ENCODE results near the gene MAPK9.

MAPK9 gene

DNA sequence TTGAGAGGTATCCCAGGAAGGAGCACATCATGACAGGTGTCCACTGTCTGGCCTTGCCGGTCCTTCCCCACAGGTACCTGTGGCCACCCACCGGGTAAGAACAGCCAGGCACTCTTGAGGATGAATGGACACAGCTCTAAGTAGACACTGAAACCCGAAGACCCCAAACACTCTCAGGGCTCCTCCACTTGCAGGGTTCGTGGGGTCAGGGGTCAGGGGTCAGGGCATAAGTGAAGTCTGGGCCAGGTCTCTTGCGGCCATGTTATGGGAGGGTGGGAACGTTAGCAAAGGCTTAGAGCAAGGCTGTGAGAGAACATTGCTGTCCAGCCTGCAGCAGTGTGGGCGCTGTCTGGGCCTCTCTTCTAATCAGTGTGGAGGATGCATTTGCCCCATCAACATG lies 40.0 kb downstream of the MAPK9 start:
- TF ChIP-seq, protein P1, sequence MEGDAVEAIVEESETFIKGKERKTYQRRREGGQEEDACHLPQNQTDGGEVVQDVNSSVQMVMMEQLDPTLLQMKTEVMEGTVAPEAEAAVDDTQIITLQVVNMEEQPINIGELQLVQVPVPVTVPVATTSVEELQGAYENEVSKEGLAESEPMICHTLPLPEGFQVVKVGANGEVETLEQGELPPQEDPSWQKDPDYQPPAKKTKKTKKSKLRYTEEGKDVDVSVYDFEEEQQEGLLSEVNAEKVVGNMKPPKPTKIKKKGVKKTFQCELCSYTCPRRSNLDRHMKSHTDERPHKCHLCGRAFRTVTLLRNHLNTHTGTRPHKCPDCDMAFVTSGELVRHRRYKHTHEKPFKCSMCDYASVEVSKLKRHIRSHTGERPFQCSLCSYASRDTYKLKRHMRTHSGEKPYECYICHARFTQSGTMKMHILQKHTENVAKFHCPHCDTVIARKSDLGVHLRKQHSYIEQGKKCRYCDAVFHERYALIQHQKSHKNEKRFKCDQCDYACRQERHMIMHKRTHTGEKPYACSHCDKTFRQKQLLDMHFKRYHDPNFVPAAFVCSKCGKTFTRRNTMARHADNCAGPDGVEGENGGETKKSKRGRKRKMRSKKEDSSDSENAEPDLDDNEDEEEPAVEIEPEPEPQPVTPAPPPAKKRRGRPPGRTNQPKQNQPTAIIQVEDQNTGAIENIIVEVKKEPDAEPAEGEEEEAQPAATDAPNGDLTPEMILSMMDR (IDR thresholded peaks at IDR 0.05; ENCODE audit: borderline replicate concordance, control extremely low read depth, extremely low read depth, insufficient read depth, missing control alignments) = no peak
- DNase-seq (ENCODE audit: low spot score) = no peak
- in situ Hi-C loops (cut with MboI; ENCODE audit: low sequenced_read_pairs, unreplicated experiment) = no loop called here

DNA sequence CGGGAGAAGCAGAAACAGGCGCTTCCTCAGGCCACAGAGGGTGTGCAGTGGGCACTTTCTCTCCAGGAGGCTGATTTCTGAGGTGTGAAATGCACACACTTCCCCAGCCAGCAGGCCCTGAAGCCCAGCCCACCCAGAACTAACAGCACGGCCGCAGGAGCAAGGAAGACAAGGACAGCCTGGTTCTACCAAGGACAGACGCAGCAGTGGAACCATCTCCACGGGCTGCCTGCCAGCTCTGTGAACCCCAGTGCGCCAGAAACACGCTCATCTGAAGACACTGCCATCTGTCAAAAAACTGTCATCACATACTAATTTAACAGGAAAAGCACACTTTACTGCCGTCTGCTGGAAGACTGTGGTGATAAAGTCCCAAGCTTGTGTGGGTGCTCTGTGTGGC lies 40.7 kb downstream of the MAPK9 start:
- DNase-seq (ENCODE audit: low spot score) = no peak
- in situ Hi-C loops (cut with MboI; ENCODE audit: low sequenced_read_pairs, unreplicated experiment) = no loop called here
- TF ChIP-seq, protein P1 (IDR thresholded peaks at IDR 0.05; ENCODE audit: borderline replicate concordance, control extremely low read depth, extremely low read depth, insufficient read depth, missing control alignments) = no peak

DNA sequence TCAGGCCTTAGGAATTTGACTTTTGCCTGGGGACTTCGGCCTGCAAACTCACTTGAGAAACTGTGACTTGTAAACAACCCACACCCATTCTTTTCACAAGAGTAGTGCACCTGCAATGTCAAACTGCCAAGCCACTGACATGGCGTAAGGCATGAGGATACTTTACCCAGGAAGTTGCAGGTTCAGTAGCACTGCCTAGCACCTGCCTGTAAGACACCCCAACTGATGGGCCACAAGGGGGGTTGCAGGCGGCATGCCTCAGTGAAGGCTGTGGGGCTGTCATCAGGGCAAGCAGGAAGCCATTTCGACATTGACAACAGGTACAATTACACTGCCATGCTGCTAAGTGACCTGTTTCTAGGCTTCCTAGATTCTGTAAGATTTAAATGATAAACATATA lies 41.6 kb downstream of the MAPK9 start:
- in situ Hi-C loops (cut with MboI; ENCODE audit: low sequenced_read_pairs, unreplicated experiment) = no loop called here
- no peak for DNase-seq (ENCODE audit: low spot score)
- TF ChIP-seq, protein P1 (IDR thresholded peaks at IDR 0.05; ENCODE audit: borderline replicate concordance, control extremely low read depth, extremely low read depth, insufficient read depth, missing control alignments) = no peak

DNA sequence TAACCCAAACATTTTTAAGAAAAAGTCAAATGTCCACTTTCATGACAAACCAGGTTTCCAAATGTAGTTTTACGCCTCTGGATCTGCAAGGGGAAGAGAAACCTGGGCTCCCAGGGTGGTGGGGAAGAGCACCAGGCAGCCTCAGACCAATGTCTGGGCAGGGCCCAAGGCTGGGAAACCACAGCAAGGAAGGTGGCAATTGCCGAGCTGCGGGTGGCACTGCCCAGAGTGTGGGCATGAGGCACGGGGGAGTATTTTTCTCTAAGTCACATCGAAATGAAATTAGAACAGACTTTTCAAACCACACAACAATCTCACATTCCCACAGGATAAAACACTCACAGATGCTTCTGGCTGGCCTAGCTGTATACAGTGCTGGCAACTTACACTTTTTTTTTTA lies 50.3 kb downstream of the MAPK9 start:
- in situ Hi-C loops (cut with MboI; ENCODE audit: low sequenced_read_pairs, unreplicated experiment) = no loop called here
- TF ChIP-seq, protein P1 (IDR thresholded peaks at IDR 0.05; ENCODE audit: borderline replicate concordance, control extremely low read depth, extremely low read depth, insufficient read depth, missing control alignments) = no peak
- DNase-seq (ENCODE audit: low spot score) = no peak

DNA sequence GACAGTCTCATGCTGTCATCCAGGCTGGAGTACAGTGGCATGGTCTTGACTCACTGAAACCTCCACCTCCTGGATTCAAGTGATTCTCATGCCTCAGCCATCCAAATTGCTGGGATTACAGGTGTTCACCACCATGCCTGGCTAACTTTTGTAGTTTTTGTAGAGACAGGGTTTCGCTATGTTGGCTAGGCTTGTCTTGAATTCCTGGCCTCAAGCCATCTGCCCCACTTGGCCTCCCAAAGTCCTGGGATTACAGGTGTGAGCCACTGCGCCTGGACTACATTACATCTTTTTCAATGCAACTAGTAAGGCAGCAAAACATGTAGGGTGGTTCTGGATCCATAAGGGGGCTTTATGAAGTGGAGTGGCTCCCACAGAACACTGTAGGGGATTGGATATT lies 53.3 kb downstream of the MAPK9 start:
- TF ChIP-seq, protein P1 (IDR thresholded peaks at IDR 0.05; ENCODE audit: borderline replicate concordance, control extremely low read depth, extremely low read depth, insufficient read depth, missing control alignments) = no peak
- in situ Hi-C loops (cut with MboI; ENCODE audit: low sequenced_read_pairs, unreplicated experiment) = no loop called here
- no peak for DNase-seq (ENCODE audit: low spot score)

DNA sequence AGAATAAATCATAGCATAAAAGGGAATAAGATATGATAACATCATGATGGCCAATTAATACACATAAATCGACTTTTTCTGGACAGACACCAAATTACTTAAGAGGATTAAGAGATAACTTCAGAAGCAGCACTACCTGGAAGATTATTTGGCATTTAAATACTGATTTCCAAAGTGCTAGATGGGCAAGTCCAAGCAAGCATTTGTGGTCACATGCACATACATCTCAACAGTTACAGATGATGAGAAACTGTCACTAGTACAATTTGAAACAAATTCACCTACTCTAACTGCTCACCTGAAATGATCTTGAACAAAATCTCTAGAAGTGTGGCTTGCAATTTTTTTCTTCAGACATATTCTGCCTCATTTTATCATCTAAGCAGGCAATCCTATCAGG lies 56.0 kb downstream of the MAPK9 start:
- TF ChIP-seq, protein P1 (IDR thresholded peaks at IDR 0.05; ENCODE audit: borderline replicate concordance, control extremely low read depth, extremely low read depth, insufficient read depth, missing control alignments) = no peak
- in situ Hi-C loops (cut with MboI; ENCODE audit: low sequenced_read_pairs, unreplicated experiment) = no loop called here
- DNase-seq (ENCODE audit: low spot score) = no peak

DNA sequence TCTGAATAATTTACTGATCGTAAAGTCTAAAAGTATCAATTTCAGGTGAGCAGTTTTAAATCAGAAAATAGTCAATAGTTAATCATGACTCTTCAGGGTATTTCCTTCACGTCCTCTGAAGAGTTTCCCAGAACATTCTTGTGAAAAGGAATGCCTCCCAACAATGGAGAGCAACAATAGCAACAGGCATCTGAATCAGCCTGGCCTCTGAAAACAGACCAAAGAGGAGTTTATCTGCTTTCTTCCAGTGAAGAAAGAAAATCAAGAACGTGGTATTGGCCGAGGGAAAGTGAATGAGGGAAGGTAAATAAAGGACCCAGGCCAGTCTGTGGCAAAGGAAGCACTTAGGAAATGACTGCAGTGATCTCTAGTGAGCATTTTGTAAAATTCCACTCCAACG lies 56.8 kb downstream of the MAPK9 start:
- TF ChIP-seq, protein P1 (IDR thresholded peaks at IDR 0.05; ENCODE audit: borderline replicate concordance, control extremely low read depth, extremely low read depth, insufficient read depth, missing control alignments) = no peak
- no peak for DNase-seq (ENCODE audit: low spot score)
- in situ Hi-C loops (cut with MboI; ENCODE audit: low sequenced_read_pairs, unreplicated experiment) = no loop called here
